NCI-H82 treated with DMSO at 0.1 percent for 48 hours (cell line): Measurements from ENCODE around the gene GRM4.

Source experiments
- DNase-seq: peaks from one replicate; lab custom pipeline; 2025; ENCODE audit not compliant: unreplicated experiment; lab: John Stamatoyannopoulos, UW

Gene GRM4

GRCh38 chr6:34086558-34086957 lies 59.3 kb downstream of the GRM4 start:
- DNase-seq = no peak

DNA sequence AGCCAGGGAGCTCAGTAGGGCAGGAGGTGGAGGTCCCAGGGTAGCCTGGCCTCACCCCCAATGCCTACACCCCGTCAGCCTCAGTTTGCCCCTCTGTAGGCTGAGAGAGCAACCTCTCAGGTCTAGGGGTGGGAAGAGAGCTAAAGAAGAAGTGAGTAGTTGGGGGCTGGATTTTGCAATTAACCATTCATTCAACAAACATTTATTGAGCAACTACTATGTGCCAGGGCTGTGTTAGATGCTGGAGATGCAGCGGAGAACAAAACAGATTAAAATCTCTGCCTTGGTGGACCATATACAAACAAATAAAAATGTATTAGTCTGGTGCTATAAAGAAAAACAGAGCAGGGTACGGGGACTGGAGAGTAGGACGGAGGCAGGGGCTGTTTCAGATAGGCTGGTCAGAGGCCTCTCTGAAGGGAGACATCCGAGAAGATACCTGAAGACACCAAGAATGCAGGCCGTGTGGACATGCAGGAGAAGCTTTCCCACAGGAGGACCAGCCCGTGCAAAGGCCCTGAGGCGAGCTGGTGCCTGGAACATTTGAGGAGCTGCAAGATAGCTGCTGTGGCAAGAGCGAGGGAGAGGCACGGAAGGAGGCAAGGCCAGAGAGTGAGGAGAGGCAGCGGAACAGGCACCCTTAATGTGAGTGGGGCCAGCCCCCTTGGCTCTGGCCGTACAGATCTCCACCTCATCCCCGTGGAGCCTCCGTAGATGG lies 60.3 kb downstream of the GRM4 start:
- no peak for DNase-seq

DNA sequence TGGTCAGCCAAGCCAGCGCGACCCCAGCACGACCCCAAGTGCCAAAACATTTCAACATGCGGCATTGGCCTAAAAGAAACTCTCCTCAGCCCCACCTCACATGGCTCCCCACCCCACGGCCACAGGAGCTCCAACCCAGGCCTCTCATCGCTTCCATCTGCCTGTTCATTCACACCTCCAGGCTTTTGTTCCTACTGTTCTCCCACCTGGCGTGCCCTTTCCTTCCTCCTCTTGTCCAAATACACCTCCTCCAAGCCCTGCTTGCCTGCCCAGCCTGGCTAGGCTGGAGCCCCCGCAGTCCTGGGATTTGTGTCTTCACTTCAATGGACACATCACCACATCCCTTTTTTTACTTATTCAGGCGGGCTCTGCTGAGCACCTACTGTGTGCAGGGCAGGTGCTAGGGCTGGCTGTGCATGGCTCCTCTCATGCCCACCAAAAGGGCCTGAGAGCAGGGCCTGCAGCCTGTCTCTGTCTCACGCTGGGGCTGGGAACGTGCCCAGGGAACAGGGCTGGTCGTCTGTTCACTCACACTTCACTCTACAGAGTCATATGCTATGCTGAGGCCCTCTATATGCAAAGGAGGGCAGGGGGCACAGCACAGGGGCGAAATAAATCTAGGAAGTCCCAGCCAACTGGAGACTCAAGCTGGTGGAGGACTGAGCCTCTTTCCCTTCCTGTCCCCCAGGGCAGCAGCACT lies 61.1 kb downstream of the GRM4 start:
- no peak for DNase-seq

- no peak for DNase-seq
These were observed 62.8 kb downstream of the GRM4 start for GRCh38 chr6:34082864-34083626.

GRCh38 chr6:34082348-34082747 lies 63.5 kb downstream of the GRM4 start:
- DNase-seq = no peak

GRCh38 chr6:34080357-34080756 lies 65.5 kb downstream of the GRM4 start:
- DNase-seq = no peak

DNA sequence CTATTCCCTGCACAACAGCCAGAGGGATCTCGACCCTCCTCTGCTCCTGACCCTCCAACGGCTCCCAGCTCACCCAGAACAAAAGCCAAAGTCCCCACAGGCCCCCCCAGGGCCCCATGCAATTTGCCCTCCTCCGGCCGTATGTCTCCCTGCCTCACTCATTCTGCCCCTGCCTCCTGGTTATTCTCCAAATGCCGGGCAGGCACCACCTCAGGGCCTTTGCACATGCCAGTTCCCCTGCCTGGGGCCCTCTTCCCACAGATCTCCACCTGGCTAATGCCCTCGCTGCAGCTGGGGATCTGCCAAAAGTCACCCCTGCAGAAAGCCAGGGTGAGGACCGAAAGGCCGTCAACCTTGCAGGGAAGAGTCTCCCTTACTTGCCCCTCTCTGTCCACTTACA lies 66.0 kb downstream of the GRM4 start:
- DNase-seq = no peak

DNA sequence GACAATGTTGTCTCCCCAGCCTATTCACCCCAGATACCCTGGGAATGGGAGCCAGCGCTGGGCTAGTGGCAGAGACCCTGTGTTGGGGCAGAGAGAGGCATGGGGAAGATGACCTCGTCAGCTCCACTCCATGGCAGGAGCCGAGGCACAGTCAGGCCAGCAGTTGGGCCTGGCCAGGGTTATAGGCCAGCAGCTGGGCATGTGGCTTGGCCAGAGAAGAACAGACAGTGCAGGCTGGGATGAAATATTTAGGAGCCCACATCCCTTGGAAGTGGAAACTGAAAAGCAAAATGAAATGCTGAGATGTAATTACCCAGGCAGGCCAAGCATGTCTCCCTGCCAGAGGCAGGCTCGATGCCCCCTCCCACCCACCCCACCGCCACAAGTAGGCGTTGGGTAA lies 70.0 kb downstream of the GRM4 start:
- no peak for DNase-seq

DNA sequence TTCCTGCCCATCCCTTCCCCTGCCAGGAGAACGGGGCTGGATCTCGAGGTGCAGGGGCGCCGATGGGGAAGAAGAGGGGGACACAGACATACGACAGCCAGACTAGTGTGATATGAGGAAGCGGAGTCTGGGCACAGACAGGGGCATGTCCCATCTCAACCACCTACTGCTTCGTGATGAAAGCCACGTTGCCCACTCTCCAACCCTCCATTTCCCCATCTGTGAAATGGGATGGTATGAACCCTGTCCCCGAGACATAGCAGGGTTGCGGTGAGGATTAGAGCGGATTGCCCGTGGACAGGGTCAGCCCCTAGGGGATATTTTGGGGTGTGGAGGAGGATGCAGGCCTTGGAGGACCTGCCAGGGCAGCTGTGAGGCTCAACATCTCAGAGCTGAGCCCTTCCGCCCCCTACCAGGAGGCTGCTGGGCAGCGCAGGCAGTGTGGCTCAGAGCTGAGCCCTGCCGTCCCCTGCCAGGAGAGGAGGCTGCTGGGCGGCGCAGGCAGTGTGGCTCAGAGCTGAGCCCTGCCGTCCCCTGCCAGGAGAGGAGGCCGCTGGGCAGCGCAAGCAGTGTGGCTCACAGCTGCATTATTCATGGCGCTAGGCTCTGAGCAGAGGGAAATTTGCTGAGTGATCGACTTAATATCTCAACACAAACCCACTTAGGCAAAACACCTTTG lies 71.7 kb downstream of the GRM4 start:
- DNase-seq = no peak

DNA sequence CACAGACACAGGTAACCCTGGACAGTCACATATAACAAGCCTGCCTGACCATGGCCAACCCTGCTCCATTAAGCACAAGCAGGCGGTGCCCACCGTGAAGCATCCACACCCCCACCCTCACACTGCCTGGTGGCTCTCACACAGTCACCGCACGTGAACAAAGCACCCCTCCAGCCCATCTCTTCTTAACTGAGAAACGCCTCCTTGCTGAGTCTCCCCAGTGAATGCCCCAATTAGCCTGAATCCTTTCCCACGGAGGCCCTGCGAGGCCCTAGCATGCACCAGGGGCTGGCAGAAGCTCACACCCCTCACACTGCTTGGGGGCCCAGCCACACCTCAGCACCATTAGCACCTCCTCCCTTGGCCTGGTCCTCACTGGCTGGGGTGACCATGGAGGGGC lies 72.3 kb downstream of the GRM4 start:
- DNase-seq = no peak

- DNase-seq = no peak
These were observed 73.2 kb downstream of the GRM4 start for GRCh38 chr6:34072727-34073126.

DNA sequence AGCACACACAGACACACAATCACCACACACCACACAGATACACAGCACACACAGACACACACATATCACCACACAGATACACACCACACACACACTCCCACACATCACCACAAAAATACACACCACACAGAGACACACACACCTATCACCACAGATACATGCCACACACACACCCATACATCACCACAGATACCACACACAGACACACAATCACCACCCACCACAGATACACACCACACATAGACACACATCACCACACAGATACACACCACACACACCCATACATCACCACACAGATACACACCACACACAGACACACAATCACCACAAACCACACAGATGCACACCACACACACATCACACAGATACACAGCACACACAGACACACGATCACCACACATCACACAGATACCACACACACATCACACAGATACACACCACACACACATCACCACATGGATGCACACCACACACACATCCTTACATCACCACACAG lies 74.0 kb downstream of the GRM4 start:
- DNase-seq = no peak

- DNase-seq = no peak
These were observed 74.6 kb downstream of the GRM4 start for GRCh38 chr6:34071136-34071883.

- no peak for DNase-seq
These were observed 75.4 kb downstream of the GRM4 start for GRCh38 chr6:34070315-34071135.

DNA sequence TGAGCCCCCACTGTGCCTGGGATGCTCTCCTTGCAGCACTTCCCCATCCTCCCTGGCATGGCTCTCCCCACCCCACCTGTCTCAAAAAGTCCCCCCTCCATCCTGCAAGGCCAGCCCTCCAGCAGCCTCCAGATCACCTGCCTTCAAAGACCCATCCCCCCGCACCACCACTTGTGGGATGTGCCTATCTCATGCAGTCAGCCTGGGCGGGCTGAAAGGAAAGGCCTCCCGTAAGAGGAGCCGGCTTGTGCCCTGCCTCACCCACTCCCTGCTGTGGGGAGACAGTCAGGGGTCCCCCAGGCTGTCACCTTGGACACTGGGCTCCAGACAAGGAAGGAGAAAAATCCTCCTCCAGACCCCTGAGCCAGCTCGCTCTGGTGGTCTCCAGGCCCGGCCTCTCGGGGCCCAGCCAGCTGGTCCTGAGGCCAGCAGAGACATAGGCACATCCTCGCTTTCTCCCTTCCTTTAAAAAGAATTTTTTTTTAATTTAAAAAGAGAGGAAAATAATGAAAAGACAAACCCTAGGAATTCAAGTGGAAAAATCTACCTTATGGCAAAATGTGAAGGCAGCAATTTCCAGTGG lies 77.3 kb downstream of the GRM4 start:
- DNase-seq = no peak

DNA sequence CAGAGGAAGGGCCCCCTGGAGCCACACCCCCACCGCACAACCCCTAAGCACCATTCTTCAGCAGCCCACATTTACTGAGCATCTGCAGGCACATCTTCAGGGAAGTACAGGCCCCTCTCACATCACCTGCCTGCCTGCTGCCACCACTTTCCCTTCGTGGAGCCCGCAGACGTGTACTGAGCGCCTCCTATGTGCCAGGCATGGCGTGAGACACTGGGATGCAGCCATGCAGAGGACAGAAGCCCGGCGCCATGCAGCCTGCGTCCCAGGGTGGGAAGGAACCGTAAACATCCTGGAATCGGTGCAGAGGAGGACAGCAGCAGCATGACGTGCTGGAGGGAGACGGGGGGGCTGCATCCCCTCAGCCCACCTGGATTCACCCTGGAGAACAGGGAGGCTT lies 78.1 kb downstream of the GRM4 start:
- DNase-seq = no peak

DNA sequence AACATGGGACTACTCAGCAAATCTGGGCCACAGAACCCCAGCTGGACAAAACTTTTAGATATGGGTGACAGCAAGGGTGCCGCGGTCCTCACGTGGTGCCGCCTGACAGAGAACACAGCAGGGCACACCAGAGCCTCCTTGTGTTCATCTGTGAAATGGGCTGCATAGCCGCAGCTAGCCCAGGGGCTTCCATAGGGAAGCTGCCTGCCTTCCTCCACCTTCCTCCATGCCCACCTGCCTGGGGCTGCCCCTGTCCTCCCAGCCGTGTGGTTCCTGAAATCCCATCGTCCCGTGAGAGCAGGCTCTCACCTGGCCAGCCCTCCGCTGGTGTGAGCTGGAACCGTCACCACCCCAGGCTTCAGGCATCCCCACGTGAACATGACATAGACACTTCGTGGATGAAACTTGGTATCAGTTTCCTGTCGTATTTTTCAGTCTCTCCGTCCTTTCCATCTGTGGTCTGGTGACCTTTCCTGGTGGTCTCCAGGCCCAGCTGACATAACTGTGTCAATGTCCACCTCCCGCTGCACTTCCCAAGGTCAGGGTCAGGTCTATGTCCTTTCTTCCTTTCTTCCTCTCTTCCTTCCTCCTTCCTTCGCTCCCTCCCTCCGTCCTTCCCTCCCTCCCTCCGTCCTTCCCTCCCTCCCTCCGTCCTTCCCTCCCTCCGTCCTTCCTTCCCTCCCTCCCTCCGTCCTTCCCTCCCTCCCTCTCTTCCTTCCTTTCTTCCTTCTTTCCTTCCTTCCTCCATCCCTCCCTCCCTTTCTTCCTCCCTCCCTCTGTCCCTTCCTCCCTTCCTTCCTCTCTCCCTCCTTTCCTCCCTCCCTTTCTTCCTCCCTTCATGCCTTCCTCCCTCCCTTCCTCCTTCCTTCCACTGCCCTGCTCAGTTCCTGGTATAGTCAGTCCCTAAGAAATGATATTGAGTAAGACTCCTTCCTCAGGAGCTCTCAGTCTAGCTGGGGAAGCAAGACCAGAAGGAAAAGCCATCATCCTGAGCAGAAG lies 78.8 kb downstream of the GRM4 start:
- DNase-seq = no peak

- no peak for DNase-seq
These were observed 79.7 kb downstream of the GRM4 start for GRCh38 chr6:34066218-34066571.
